ENCODE data around the gene DOK6. TPM values are rescaled to one million over a fixed set of nuclear protein-coding genes. Genes with fewer than 3 reads are reported as not detected.
"Not testable (repeated sequence)": the region's sequence is repeated elsewhere in the genome, so short reads cannot be mapped to it uniquely, and the experiment has no call there.

The DOK6 gene
- total RNA-seq (1 to 10 TPM; 2.0 to 9.7 (median 4.4) TPM), polyA plus RNA-seq (1 to 10 TPM in 1 of 2 donors, under 1 TPM in 1; 0.46 to 1.8 TPM)
- long read RNA-seq, donor 1, full-length matches to known transcripts, result 3 of 4 reads
- long read RNA-seq, donor 1, partial matches to known transcripts, result 1 of 4 reads
- long read RNA-seq, donor 1, other reads (novel, unspliced or antisense), result 0 of 4 reads
- long read RNA-seq, donor 2, partial matches to known transcripts, result 1 of 1 reads
- long read RNA-seq, donor 2, other reads (novel, unspliced or antisense), result 0 of 1 reads
- long read RNA-seq, donor 3, full-length matches to known transcripts, result 5 of 10 reads
- long read RNA-seq, donor 3, partial matches to known transcripts, result 2 of 10 reads
- long read RNA-seq, donor 3, other reads (novel, unspliced or antisense), result 3 of 10 reads

- Histone ChIP-seq H3K4me1 (peaks cover 0 to 22% (median 1%) of the 10 kb centered on the region in 12 donors), H3K27me3 (peaks cover 0 to 31% (median 0%) of the 10 kb centered on the region in 9 donors), H3K27ac (peak within 1 kb of the TSS; percentile 30 to 88 (median 80)), H3K9me3 (no peaks in the 10 kb centered on the region), H3K36me3 (no peaks in the 10 kb centered on the region), H3K4me3 (peak within 1 kb of the TSS; percentile 54 to 84 (median 62))
- WGBS, 4 donors, result 0 to 1% (median 1%) methylated on average over 20 to 79 of the region's 79 CpGs
- ATAC-seq (peak; percentile 88 to 91 (median 89)), DNase-seq (peak; percentile 60 to 85 (median 74))
- intact Hi-C loops (cut with DNase I), result loop anchor here in 3 of 10 donors (5.0 to 10.0 kb wide), 3 partner anchors 553 to 674 kb away; no protein-coding TSS in a partner anchor
- TF ChIP-seq POLR2A (IDR thresholded peaks at IDR 0.05) (no peak), CTCF (IDR thresholded peaks at IDR 0.05) (no peak)
These were observed at the start of gene DOK6 for GRCh38 chr18:69400253-69400975. Gene DOK6, plus strand, starts transcription at chr18:69400888.

GRCh38 chr18:69353023-69353422 lies 47.7 kb upstream of the DOK6 start:
- ATAC-seq (no peak), DNase-seq (no peak)
- no peak overlapping the region for H3K4me3 ChIP-seq
- no peaks in the 10 kb centered on the region for H3K4me1 ChIP-seq
- TF ChIP-seq POLR2A (IDR thresholded peaks at IDR 0.05), result no peak
- 75 to 92% (median 86%) methylated on average over 1 of the region's 1 CpG for WGBS, 4 donors
- no peaks in the 10 kb centered on the region for H3K9me3 ChIP-seq
- no peaks in the 10 kb centered on the region for H3K36me3 ChIP-seq
- intact Hi-C loops (cut with DNase I), result no loop called here
- no peak overlapping the region for H3K27ac ChIP-seq
- no peaks in the 10 kb centered on the region for H3K27me3 ChIP-seq

- Histone ChIP-seq H3K4me3 (no peak overlapping the region), H3K9me3 (peaks cover 0 to 12% (median 0%) of the 10 kb centered on the region in 12 donors), H3K4me1 (no peaks in the 10 kb centered on the region), H3K27me3 (no peaks in the 10 kb centered on the region), H3K36me3 (no peaks in the 10 kb centered on the region), H3K27ac (peak overlapping the region in 2 of 12 donors; percentile 2 to 24)
- no peak for DNase-seq
- intact Hi-C loops (cut with DNase I), result no loop called here
- 86 to 93% (median 88%) methylated on average over 4 of the region's 4 CpGs for WGBS, 4 donors
- TF ChIP-seq CTCF (IDR thresholded peaks at IDR 0.05), result no peak
- no peak for TF ChIP-seq POLR2A (IDR thresholded peaks at IDR 0.05)
- ATAC-seq, result no peak
These were observed 43.1 kb upstream of the DOK6 start for GRCh38 chr18:69357590-69357989.

- no peak for TF ChIP-seq POLR2A (IDR thresholded peaks at IDR 0.05)
- no peak for TF ChIP-seq CTCF (IDR thresholded peaks at IDR 0.05)
- Histone ChIP-seq H3K9me3 (peaks cover 0 to 12% (median 0%) of the 10 kb centered on the region in 12 donors), H3K27me3 (no peaks in the 10 kb centered on the region), H3K4me1 (no peaks in the 10 kb centered on the region), H3K4me3 (no peak overlapping the region), H3K27ac (peak overlapping the region in 2 of 12 donors; percentile 2 to 24), H3K36me3 (no peaks in the 10 kb centered on the region)
- ATAC-seq (peak in 1 of 4 donors; percentile 20), DNase-seq (no peak)
- intact Hi-C loops (cut with DNase I), result no loop called here
- WGBS, 4 donors, result 47 to 55% (median 53%) methylated on average over 6 of the region's 6 CpGs
These were observed 42.3 kb upstream of the DOK6 start for GRCh38 chr18:69358212-69358895.

GRCh38 chr18:69359768-69360167 lies 40.9 kb upstream of the DOK6 start:
- peaks cover 0 to 12% (median 0%) of the 10 kb centered on the region in 12 donors for H3K9me3 ChIP-seq
- 82 to 97% (median 89%) methylated on average over 1 of the region's 1 CpG for WGBS, 4 donors
- intact Hi-C loops (cut with DNase I); ATAC-seq; H3K4me3 ChIP-seq; H3K4me1 ChIP-seq; H3K36me3 ChIP-seq; H3K27me3 ChIP-seq; DNase-seq; H3K27ac ChIP-seq: not testable (repeated sequence)
